CD4-positive, alpha-beta T cell treated with Interleukin-6 at 100 ng/mL for 8 hours (primary cell): Measurements from ENCODE around the gene SRRM4.
"Not testable (repeated sequence)": the region's sequence is repeated elsewhere in the genome, so short reads cannot be mapped to it uniquely, and the experiment has no call there.

Source experiments
- DNase-seq: peaks from one replicate; pipeline ENCODE4 v3.0.0-alpha.2; 2020; ENCODE audit warnings: mixed read lengths, low spot score

SRRM4 gene

GRCh38 chr12:118981285-118982211 lies at the start of gene SRRM4:
Gene SRRM4, plus strand, starts transcription at chr12:118981541. Its CDS starts 342 bp downstream, at chr12:118981883.
- no peak for DNase-seq

GRCh38 chr12:118946256-118946655 lies 35.1 kb upstream of the SRRM4 start:
- no peak for DNase-seq

GRCh38 chr12:118958520-118958919 lies 22.8 kb upstream of the SRRM4 start:
- no peak for DNase-seq

- DNase-seq: no peak
Observed at GRCh38 chr12:118959348-118959747, 22.0 kb upstream of the SRRM4 start.

- no peak for DNase-seq
Observed at GRCh38 chr12:118959985-118960560, 21.3 kb upstream of the SRRM4 start.

- DNase-seq: no peak
Observed at GRCh38 chr12:118960865-118961264, 20.5 kb upstream of the SRRM4 start.

- DNase-seq: no peak
Observed at GRCh38 chr12:118964988-118965387, 16.4 kb upstream of the SRRM4 start.

GRCh38 chr12:118970856-118971255 lies 10.5 kb upstream of the SRRM4 start:
- no peak for DNase-seq

- no peak for DNase-seq
Observed at GRCh38 chr12:118972982-118973381, 8.4 kb upstream of the SRRM4 start.

GRCh38 chr12:118979763-118980406 lies 1.5 kb upstream of the SRRM4 start:
- no peak for DNase-seq

- no peak for DNase-seq
Observed at GRCh38 chr12:118980407-118981014, 830 bp upstream of the SRRM4 start.

GRCh38 chr12:118982302-118982701 lies 961 bp downstream of the SRRM4 start:
- DNase-seq: no peak

GRCh38 chr12:118982984-118983761 lies 1.8 kb downstream of the SRRM4 start:
- no peak for DNase-seq

- no peak for DNase-seq
Observed at GRCh38 chr12:118984161-118984943, 3.0 kb downstream of the SRRM4 start.

- no peak for DNase-seq
Observed at GRCh38 chr12:118986050-118986449, 4.7 kb downstream of the SRRM4 start.

- DNase-seq: no peak
Observed at GRCh38 chr12:118999107-118999506, 17.8 kb downstream of the SRRM4 start.

- no peak for DNase-seq
Observed at GRCh38 chr12:119005085-119005484, 23.7 kb downstream of the SRRM4 start.

GRCh38 chr12:119005913-119006312 lies 24.6 kb downstream of the SRRM4 start:
- no peak for DNase-seq

- DNase-seq: no peak
Observed at GRCh38 chr12:119006746-119007145, 25.4 kb downstream of the SRRM4 start.

- DNase-seq: not testable (repeated sequence)
Observed at GRCh38 chr12:119008273-119008672, 26.9 kb downstream of the SRRM4 start.

- no peak for DNase-seq
Observed at GRCh38 chr12:119008691-119009221, 27.4 kb downstream of the SRRM4 start.
